Motor neuron (in vitro differentiated cells): ENCODE measurements around the gene MARK2. TPM values are rescaled to one million over a fixed set of nuclear protein-coding genes. Genes with fewer than 3 reads are reported as not detected.
A peak's percentile ranks its signal among the peaks of the same experiment; 100 is the strongest.

Experiments
- ATAC-seq, 8 experiments: fragments of 200-7000 bp; cut with Tn5 transposase; replicated peaks in 6 of 8; 2 replicates each; pipeline ENCODE4 v1.8.0; 2021; ENCODE audit warnings: mild to moderate bottlenecking in 8 of 8, moderate library complexity in 8 of 8
- H3K27ac ChIP-seq, 2 donors: fragments of 250-450 bp; sonication (Bioruptor Pico); 2 replicates each; pipeline ENCODE4 v1.9.0; 2021; ENCODE audit warnings: antibody characterized with exemption in 2 of 2, mild to moderate bottlenecking in 2 of 2, moderate library complexity in 1 of 2
- H3K4me1 ChIP-seq, 2 donors: fragments of 250-450 bp; sonication (Bioruptor Pico); replicated peaks in 1 of 2; 2 replicates each; pipeline ENCODE4 v1.6.1; 2021; ENCODE audit warnings: antibody characterized with exemption in 2 of 2, mild to moderate bottlenecking in 2 of 2, moderate library complexity in 1 of 2
- H3K4me3 ChIP-seq, 5 donors: fragments of 250-450 bp; sonication (Bioruptor Pico); 2 replicates each; pipeline ENCODE4 v1.9.0; 2021; ENCODE audit warnings: antibody characterized with exemption in 5 of 5, mild to moderate bottlenecking in 5 of 5, moderate library complexity in 4 of 5
- whole genome bisulfite sequencing, 10 experiments: fragments of 450-650 bp; shearing (Covaris generic); methylation state at CpG; one replicate each; pipeline ENCODE4 v1.0.0; 2022; 5-methylcytosine and 5-hydroxymethylcytosine counted together
- in situ Hi-C, 9 experiments: fragments of 400-800 bp; cut with MboI; loops; one replicate each; pipeline ENCODE4 v1.15.0; 2021; ENCODE audit warnings: low sequenced_read_pairs in 9 of 9, low pct_unique_long_range_greater_than_20kb in 2 of 9; ENCODE audit not compliant: unreplicated experiment in 9 of 9
- total RNA-seq, 8 experiments: library from RNA; unstranded; fragments of 300-600 nt; gene quantifications; 2 replicates each; pipeline versions ENCODE4 v1.2.3 to v1.2.4, GENCODE V29; 2022

Gene MARK2
- total RNA-seq, 8 experiments from 2014 or later = 9.2 to 36.8 (median 13.6) TPM

DNA sequence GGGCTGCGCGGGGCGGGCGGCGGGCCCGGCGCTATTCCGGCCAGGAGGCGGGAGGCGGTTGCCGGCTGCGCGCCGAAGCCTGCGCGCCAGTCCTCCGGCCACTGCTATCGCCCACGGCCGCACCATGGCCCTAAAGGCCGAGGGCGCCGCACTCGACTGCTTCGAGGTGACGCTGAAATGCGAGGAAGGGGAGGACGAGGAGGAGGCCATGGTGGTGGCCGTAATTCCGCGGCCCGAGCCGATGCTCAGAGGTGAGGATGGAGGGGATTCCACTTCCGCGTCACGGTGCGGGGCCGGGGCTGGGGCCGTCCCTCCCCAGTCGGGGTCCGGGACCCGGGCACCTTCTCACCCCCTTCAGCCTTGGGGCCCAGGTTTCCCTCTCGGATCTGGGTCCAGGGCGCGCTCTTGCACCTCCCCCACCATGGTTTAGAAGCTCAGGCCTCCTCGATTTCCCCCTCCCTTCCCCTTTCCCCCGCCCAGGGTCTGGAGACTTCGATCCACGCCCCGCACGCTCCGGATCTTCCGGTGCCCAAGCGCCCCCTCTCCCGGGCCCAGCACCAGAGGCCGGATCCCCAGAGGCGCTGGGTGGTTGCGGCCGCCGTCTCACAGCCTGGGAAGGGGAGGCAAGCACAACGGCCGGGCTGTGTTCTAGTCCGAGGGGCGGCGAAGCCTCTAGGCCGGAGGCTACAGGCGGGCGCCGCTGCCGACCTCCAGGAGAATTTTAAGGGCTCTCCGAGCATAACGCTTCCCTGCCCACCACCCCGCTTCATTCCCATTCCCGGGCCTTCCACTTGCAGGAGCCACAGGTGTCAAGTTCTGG is 25.1 kb upstream of the MARK2 start:
- H3K4me3 ChIP-seq = peak overlapping the region; percentile 67 to 92 (median 79)
- in situ Hi-C loops = no loop called here
- peak overlapping the region; percentile 74 to 89 for H3K27ac ChIP-seq
- 0% methylated on average over 1 to 5 of the region's 74 CpGs; no CpG with 5 or more reads in 7 of the 10 experiments for WGBS, 10 experiments
- peak; percentile 57 to 74 (median 70) for ATAC-seq
- peaks cover 9 to 21% of the 10 kb centered on the region in 2 donors for H3K4me1 ChIP-seq

DNA sequence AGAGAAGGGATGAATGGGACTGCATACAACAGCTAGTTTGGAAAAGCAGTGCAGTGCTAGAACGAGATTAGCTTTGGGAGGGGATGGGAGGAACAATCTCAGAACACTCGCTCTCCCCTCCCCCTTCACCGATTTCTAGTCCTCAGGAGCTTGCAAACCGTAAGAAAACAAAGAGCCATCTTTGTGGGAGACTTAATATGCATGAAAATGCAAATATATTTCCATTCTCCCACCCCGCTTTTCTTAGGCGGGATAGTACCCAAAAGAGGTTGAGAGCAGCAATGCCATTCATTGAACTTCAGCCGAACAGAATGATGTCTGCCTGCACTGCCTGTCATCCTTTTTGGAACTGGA is 24.6 kb upstream of the MARK2 start:
- Histone ChIP-seq H3K27ac (peak overlapping the region in 1 of 2 donors; percentile 89), H3K4me3 (peak overlapping the region; percentile 67 to 92 (median 79)), H3K4me1 (peaks cover 9 to 21% of the 10 kb centered on the region in 2 donors)
- peak in 4 of 8 experiments; percentile 1 to 4 (median 3) for ATAC-seq
- 0 to 20% (median 3%) methylated on average over 2 to 7 of the region's 7 CpGs; no CpG with 5 or more reads in 2 of the 10 experiments for WGBS, 10 experiments
- in situ Hi-C loops = no loop called here

DNA sequence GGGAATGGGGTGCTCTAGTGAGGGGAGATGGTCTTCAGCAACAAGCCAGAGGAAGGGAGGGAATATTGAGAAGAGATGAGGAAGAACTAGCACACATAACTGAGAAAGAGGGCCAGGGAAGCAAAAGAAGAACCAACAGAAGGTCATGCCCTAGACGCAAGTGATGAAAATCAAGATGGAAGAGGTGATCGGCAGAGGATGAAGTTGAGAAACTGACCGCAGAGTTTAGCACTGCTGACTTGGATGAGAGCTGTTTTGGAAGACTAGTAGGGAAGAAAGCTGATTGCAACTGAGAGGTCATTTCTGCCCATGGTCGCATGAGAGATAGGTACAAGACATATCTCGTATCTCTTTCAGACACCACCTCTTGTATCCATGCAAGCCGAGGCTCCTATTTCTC is 22.7 kb upstream of the MARK2 start:
- in situ Hi-C loops = no loop called here
- 89 to 100% (median 97%) methylated on average over 2 to 6 of the region's 6 CpGs; no CpG with 5 or more reads in 1 of the 10 experiments for WGBS, 10 experiments
- H3K4me3 ChIP-seq = no peak overlapping the region
- ATAC-seq = no peak
- peaks cover 9 to 21% of the 10 kb centered on the region in 2 donors for H3K4me1 ChIP-seq
- no peak overlapping the region for H3K27ac ChIP-seq

DNA sequence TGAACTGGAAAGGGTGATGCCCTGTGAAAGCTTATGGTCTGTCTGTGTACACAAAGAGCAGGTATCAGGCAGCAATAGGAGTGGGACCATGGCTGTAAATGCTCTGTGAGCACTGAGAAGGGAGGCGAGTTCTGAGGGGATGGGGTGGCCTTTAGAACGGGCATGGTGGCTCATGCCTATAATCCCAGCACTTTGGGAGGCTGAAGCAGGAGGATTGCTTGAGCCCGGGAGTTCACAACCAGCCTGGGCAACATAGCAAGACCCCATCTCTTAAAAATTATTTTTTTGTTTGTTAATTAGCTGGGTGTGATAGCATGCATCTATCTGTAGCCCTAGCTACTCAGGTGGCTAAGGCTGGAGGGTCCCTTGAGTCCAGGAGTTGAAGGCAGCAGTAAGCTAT is 22.2 kb upstream of the MARK2 start:
- Histone ChIP-seq H3K4me1 (peaks cover 9 to 18% of the 10 kb centered on the region in 2 donors), H3K27ac (no peak overlapping the region), H3K4me3 (no peak overlapping the region)
- WGBS, 10 experiments = 93 to 100% (median 100%) methylated on average over 1 to 3 of the region's 3 CpGs; no CpG with 5 or more reads in 5 of the 10 experiments
- ATAC-seq = no peak
- in situ Hi-C loops = no loop called here

DNA sequence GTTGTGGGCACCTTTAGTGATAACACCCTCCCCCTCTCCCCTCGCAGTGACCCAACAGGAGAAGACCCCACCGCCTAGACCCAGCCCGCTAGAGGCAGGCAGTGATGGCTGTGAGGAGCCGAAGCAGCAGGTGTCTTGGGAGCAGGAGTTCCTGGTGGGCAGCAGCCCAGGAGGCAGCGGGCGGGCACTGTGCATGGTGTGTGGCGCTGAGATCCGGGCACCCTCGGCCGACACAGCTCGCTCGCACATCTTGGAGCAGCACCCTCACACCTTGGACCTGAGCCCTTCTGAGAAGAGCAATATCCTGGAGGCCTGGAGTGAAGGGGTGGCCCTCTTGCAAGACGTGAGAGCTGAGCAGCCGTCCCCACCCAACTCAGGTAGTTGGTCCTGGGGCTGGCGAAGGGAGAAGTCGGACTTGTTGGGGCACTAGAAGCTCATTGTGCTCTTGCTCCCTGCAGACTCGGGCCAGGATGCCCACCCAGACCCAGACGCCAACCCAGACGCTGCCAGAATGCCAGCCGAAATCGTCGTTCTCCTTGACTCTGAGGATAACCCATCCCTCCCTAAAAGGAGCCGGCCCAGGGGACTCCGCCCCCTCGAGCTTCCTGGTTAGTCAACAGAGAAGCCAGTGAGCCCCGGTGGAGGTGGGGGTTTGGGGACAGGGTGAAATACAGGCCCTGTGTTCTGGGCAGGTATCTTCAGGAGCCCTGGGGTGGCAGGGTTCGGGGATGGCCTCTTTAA is 21.0 kb upstream of the MARK2 start:
- no peak for ATAC-seq
- H3K27ac ChIP-seq = no peak overlapping the region
- peaks cover 9 to 11% of the 10 kb centered on the region in 2 donors for H3K4me1 ChIP-seq
- in situ Hi-C loops = no loop called here
- no peak overlapping the region for H3K4me3 ChIP-seq
- WGBS, 10 experiments = 89 to 100% (median 93%) methylated on average over 1 to 10 of the region's 27 CpGs; no CpG with 5 or more reads in 4 of the 10 experiments

DNA sequence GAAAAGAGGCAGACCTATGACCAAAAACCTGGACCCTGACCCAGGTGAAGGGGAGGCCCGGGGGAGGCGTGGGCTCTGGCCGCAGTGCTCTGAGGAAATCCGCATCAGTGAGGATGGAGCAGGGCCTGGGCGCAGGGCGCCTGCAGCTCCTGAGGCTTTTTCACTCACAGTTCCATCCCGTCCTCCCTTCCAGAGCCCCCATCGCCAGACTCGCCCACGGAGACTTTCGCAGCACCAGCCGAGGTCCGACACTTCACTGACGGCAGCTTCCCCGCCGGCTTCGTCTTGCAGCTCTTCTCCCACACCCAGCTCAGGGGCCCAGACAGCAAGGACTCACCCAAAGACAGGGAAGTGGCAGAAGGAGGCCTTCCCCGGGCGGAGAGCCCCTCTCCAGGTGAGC is 20.3 kb upstream of the MARK2 start:
- Histone ChIP-seq H3K27ac (no peak overlapping the region), H3K4me3 (no peak overlapping the region), H3K4me1 (peaks cover 9 to 11% of the 10 kb centered on the region in 2 donors)
- in situ Hi-C loops = no loop called here
- WGBS, 10 experiments = 96 to 100% (median 100%) methylated on average over 2 to 5 of the region's 19 CpGs; no CpG with 5 or more reads in 7 of the 10 experiments
- no peak for ATAC-seq

DNA sequence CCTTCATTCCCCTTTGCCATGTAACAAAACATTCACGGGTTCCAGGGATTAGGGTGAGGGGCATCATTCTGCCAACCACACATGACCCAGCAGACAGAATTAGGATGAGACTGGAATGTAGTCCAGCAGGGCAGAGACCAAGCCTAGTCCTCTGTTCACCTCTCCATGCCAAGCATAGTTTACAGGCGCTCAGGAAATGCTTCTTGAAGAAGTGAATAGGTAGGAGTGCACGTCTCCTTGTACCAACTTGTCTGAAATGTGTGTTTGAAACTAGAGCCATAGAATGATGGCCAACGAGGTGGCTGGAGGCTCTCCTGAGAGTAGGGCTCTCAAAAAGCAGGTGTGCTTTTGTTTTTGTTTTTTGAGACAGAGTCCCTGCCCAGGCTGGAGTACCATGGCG is 17.5 kb upstream of the MARK2 start:
- 81 to 100% (median 96%) methylated on average over 1 to 4 of the region's 5 CpGs; no CpG with 5 or more reads in 5 of the 10 experiments for WGBS, 10 experiments
- Histone ChIP-seq H3K4me3 (no peak overlapping the region), H3K27ac (no peak overlapping the region), H3K4me1 (no peaks in the 10 kb centered on the region)
- no peak for ATAC-seq
- in situ Hi-C loops = no loop called here

DNA sequence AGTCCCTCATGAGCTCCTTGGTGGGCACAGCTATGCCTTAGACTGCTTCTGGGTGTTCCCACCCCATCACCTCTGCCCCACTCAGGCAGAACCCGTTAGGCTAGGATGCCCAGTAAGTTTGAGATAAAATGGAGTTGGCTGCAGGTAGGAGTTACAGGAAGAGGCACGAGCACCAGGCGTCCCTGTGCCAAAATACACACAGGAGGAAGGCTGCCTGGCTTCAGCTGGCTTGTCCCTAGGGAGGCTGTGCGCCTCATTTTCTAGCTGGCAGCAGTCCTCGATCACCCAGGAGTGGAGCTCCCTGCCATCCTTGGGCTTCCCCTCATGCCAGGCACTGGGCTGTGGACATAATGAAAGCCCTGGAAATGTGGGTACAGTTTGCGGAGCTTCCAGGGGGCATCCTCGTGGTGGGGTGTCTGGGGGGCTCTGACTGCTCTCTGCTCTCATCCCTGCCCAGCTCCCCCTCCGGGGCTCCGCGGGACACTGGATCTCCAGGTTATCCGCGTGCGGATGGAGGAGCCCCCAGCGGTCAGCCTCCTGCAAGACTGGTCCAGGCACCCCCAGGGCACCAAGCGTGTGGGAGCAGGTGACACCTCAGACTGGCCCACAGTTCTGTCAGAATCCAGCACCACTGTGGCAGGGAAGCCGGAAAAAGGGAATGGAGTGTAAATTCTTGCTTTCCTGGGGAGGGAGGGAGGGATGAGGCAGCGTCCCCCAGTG is 12.3 kb upstream of the MARK2 start:
- Histone ChIP-seq H3K4me1 (no peaks in the 10 kb centered on the region), H3K4me3 (no peak overlapping the region), H3K27ac (no peak overlapping the region)
- in situ Hi-C loops = loop anchor here in 8 of 9 experiments (25.0 kb wide), 3 partner anchors 111 to 336 kb away; partner anchors contain the start of genes MACROD1 (in 7 of the 8), NAA40 (in 2 of the 8) and COX8A (in 1 of the 8)
- 83 to 94% (median 86%) methylated on average over 2 to 8 of the region's 17 CpGs; no CpG with 5 or more reads in 7 of the 10 experiments for WGBS, 10 experiments
- no peak for ATAC-seq

DNA sequence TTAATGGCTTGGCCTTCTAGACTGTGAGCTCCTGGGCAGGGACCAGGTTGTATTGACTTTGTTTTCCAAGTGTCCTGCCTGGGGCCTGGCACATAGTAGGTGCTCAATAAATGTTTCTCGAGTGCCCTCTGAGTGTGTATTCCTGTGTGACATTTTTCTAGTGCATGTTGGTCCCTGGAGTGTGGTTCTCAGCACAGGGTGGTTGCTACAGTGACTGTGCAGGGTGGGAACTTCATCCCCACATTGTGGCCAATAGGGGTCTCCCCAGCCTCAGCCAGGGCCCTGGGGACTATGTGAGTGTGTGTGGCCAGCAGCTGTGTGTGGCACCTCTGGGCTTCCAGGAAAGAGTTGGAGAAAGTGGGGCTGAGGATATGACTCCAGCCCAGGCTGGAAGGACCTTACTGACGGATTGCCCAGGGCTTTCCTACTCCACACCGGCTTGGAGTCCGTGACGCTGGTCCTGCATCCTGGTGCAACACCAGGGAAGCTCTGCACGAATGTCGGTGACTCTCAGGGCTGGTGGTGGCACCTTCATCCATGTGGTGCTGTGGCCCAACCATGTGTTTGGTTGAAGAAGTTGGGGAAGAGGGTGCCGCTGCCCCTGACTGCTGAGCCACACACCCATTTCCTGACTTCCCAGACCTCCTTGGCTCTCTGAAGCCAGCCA is 9.0 kb upstream of the MARK2 start:
- no peak overlapping the region for H3K4me3 ChIP-seq
- H3K4me1 ChIP-seq = no peaks in the 10 kb centered on the region
- 0 to 95% (median 63%) methylated on average over 1 to 7 of the region's 8 CpGs; no CpG with 5 or more reads in 6 of the 10 experiments for WGBS, 10 experiments
- in situ Hi-C loops = loop anchor here in 8 of 9 experiments (10.0 to 25.0 kb wide), 4 partner anchors 107 to 332 kb away; partner anchors contain the start of genes MACROD1 (in 7 of the 8), NAA40 (in 2 of the 8) and COX8A (in 1 of the 8)
- ATAC-seq = peak; percentile 45 to 96 (median 61)
- H3K27ac ChIP-seq = no peak overlapping the region

DNA sequence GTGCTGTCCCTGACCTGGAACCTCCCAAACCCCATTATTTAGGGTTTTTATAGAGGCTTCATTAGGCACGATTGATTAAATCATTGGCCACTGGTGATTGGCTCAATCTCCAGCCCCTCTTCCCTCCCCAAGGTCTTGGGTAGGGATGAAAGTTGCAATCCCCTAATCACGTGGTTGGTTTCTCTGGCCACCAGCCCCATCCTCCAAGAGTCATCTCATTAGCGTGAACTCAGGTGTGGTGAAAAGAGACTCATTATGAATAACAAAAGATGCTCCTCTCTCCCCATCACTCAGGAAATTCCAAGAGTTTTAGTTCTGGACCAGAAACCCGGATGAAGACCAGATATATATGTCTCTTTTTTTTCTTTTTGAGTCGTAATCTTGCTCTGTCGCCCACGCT is 7.6 kb upstream of the MARK2 start:
- H3K27ac ChIP-seq = no peak overlapping the region
- 10 to 80% (median 44%) methylated on average over 1 to 5 of the region's 7 CpGs; no CpG with 5 or more reads in 4 of the 10 experiments for WGBS, 10 experiments
- in situ Hi-C loops = loop anchor here in 8 of 9 experiments (10.0 to 25.0 kb wide), 4 partner anchors 106 to 331 kb away; partner anchors contain the start of genes MACROD1 (in 7 of the 8), NAA40 (in 2 of the 8) and COX8A (in 1 of the 8)
- H3K4me3 ChIP-seq = no peak overlapping the region
- H3K4me1 ChIP-seq = no peaks in the 10 kb centered on the region
- ATAC-seq = no peak

DNA sequence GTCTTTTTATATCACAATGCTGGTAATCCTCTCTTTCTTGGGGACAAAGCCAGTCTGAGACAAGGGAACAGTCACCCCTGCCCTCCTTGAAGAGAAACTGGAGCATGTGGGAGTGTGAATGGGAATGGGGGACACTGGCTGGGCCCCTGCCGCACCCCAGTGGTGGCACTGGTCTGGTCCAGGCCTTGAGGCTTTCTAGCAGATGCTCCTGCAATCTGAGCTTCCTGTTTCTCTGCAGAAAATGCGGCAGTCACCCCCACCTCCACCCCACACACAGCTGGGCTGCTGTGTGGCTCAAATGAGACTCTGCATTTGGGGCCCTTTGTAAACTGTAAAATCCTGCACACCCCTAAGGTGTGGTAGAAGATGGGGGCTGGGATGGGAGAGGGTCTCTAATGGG is 6.6 kb upstream of the MARK2 start:
- Histone ChIP-seq H3K4me3 (no peak overlapping the region), H3K27ac (no peak overlapping the region), H3K4me1 (peaks cover 0 to under 1% of the 10 kb centered on the region in 2 donors)
- 20 to 60% (median 40%) methylated on average over 1 of the region's 2 CpGs; no CpG with 5 or more reads in 7 of the 10 experiments for WGBS, 10 experiments
- ATAC-seq = no peak
- in situ Hi-C loops = loop anchor here in 8 of 9 experiments (10.0 to 25.0 kb wide), 4 partner anchors 105 to 330 kb away; partner anchors contain the start of genes MACROD1 (in 7 of the 8), NAA40 (in 2 of the 8) and COX8A (in 1 of the 8)

DNA sequence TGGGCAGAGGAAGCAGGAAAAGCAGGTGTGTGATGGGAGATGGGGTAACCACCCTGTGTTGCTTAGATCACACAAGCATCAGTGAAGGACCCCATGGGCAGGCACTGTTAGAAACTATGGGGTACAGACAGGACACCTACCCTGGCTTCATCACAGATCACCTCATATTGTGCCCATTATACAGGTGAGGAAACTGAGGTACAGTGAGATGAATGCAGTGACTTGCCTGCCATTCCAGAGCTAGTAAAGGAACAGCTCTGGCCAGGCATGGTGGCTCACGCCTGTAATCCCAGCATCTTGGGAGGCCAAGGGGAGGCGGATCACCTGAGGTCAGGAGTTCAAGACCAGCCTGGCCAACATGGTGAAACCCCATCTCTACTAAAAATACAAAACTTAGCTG is 5.9 kb upstream of the MARK2 start:
- no peak for ATAC-seq
- WGBS, 10 experiments = 80 to 100% (median 90%) methylated on average over 1 to 2 of the region's 2 CpGs; no CpG with 5 or more reads in 4 of the 10 experiments
- in situ Hi-C loops = loop anchor here in 8 of 9 experiments (10.0 to 25.0 kb wide), 4 partner anchors 104 to 329 kb away; partner anchors contain the start of genes MACROD1 (in 7 of the 8), NAA40 (in 2 of the 8) and COX8A (in 1 of the 8)
- peaks cover 1 to 2% of the 10 kb centered on the region in 2 donors for H3K4me1 ChIP-seq
- no peak overlapping the region for H3K27ac ChIP-seq
- no peak overlapping the region for H3K4me3 ChIP-seq
